Stimulated activated CD4-positive, alpha-beta T cell treated with anti-CD3 and anti-CD28 coated beads, Interleukin-4, amount 100 ng/mL, for 1 hour (primary cell): ENCODE data around the gene PPP4R4.
"Not testable (repeated sequence)": the region's sequence is repeated elsewhere in the genome, so short reads cannot be mapped to it uniquely, and the experiment has no call there.

Source experiments
- DNase-seq: peaks from one replicate; pipeline ENCODE4 v3.0.0-alpha.2; 2020

Gene PPP4R4

DNA sequence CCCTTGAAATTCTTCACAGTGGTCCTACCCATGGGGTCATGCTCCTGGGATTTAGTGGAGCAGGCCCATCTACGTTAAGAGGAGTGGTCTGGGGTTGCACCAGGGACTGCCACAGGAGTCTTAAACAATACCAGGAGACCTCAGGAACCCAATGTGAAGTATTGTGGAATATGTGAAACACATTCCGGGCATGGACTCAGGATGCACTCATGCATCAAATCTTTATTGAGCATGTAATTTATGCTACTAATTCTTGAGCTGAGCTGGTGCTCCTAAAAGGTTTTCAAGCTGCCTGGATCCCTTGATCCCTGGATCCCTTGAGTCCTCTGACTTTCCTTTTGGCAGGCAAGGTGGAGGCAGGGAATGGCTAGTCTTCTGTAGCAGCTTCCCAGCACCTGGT, 110.1 kb downstream of the PPP4R4 start:
- DNase-seq: no peak

DNA sequence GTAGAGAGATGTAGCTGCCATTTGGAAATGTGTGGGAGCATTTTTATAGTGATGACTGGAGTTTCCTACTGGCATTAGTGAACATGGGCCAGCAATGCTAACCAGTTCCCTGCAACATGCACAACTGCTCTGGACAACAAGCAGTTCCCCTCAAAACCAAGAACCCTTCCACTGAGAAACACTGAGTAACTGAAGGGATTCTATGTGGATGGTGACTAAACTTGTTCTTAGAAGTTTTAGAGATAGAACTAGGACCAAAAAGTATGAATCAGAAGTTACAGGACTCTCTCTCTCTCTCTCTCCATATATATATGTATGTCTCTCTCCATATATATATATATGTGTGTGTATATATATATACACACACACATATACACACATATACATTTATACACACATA, 111.0 kb downstream of the PPP4R4 start:
- DNase-seq: no peak

DNA sequence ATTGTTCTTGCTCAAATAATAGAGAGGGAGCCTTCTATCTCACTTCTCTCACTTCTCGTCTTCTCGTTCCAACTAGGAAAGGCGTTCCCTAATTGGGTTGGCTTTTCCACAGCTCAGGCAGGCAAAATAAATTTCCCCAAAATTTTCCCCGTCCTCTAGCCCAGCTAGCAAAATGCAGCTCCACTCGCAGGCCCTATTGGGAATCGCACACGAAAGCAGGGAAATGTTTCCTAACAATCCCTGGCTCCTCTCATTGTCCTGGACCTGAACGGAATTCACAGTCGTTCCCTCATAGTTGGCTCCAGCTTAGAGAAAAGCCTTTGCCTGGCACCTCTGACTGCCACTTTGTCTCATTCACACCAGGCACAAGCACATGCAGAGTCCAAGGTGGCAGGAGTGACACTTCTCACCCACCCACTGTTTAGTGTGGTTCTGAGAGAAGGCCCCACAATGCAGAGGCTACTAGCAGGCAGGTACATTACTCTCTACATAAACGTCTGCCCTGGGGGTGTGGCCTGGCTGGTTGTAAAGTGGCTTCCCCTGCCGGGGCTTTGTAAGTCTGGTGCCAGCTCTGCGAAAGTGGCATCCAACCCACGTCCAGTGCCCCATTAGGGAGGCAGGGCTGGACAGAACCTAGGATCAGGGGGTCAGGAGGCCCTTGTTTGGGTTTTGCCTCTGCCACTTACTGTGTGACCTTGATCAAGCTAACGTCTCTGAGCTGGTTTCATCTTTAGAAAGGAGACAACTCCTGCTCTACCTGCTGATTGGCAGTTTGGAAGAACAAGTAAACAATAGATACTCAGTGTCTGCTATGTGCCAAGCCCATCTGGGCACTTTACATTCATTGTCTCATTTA, 114.7 kb downstream of the PPP4R4 start:
- DNase-seq: no peak

DNA sequence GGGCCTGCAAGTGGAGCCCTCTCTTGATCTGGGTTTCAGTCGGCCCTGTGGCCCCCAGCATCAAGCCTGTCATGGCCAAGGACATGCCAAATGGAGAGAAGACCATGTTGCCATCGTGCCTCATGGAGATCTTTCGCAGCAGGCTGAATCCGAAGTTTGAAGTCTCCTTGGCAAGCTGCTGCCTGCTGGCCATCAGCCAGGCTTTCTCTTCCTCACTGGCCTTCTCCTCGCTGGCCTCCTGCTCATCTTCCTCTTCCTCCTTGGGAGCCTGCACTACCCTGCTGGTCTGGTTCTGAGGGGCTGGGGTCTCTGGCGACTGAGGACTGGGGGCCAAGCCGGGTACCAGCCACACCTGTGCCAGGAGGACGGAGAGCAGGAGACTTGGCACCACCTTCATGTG, 116.1 kb downstream of the PPP4R4 start:
- no peak for DNase-seq

DNA sequence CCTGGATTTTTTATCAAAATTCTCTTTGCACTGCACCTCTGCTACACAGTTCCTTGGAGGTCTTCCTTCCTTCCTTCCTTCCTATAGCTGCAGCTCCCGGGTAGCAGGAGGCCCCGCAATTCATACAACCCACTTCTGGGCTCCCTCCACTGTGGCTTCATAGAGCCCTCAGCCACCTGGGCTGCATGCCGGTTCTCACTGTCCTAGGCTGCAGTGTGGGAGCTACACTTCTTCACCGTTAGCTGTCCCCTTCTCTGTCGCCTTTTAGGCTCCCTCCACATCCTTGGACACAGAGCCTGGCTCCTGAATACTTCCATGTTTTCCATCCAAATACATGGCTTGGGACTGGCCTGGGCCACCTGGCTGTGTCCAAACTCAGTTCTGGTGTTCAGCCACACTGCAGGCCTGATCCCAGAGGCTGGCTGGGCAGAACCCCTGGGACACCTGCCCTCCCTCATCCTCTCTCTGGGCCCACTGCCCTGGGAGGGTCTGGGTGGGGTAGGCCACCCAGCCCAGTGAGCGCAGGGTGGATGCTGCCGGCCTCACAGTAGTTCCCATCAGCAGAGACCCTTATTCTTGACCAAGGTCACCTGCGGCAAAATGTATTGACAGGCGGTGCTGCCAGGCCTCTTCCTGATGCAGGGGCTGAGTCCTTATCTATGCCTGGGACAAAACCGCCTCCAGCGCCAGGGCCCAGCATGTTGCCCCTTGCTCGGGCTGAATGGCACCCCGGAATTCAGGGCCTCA, 117.2 kb downstream of the PPP4R4 start:
- DNase-seq: no peak

DNA sequence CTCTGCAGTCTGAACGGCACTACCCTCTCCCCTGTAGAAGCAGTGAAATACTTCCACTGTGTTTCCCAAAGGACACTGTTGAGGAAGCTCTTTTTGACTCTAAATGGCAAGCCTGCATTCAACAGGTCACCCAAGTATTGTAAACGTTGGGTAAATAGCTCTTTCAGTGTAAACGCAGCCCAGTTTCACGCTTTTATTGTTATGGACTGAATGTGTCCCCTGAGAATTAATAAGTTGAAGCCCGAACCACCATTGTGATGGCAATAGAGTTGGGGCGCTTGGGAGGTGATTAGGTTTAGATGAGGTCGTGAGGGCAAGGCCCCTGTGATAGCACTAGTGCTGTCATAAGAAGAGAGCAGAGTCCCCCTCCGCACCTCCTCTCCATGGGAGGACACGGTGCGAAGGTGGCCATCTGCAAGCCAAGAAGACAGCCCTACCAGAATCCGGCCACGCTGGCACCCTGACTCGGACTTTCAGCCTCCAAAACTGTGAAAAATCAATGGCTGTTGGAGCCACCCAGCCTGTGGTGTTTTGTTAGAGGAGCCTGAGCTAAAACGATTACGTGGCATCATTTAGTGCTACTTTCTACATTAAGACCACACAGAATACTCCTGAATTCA, 117.9 kb downstream of the PPP4R4 start:
- no peak for DNase-seq

DNA sequence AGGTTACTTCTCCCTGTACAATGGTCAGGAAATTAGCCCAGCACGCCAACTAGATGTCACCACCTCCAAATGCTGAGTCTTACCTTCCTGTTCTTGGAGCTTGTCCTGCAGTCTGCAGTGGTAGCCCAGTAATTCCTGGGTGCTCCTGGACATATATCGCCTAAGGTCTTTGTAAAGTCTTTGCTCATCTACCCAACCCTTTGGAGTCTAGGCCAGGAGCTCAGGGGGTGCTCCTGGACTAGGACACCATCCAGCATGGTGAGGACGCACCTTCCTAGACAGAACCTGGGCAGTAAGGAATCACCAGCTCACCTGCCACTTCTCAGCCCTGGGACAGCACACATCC, 118.4 kb downstream of the PPP4R4 start:
- no peak for DNase-seq

DNA sequence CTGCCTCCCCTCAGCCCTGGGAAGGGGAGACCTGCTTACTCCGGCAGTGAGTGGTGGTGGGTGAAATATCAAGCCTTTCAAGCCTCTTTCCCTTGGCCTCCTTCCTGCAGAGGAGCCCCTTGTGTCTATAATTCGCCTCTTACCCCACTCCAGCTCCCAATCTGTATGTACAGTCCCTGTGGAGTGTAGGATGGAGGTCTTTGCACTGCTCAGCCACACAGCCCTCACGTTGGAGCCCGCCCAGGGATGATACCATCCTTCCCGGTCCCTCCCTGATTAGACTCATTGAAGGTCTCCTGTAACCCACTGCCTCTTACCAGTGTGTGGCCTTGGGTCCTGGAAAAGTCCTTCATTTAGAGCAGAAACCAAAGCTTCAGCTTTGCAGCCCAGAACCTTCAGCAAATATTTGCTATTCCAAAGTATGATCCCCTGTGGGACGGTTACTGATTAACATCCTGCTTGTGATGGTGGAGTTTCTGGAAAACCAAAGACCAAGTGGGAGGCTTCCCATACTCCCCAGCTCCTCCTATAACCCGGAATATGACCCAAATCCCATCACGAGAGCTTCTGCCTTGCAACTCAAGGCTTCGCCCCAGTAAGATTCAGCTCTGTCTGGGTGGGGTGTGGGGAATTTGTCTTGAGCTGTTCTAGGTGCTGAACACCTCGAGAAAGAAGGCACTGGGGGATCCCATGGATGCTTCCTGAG, 118.9 kb downstream of the PPP4R4 start, which contains the start of gene SERPINA10:
Gene SERPINA10 (minus strand): TSS at position 397 of the 706 bp plus-strand sequence. CDS start 2,675 bp downstream, outside the sequence.
- DNase-seq: no peak

DNA sequence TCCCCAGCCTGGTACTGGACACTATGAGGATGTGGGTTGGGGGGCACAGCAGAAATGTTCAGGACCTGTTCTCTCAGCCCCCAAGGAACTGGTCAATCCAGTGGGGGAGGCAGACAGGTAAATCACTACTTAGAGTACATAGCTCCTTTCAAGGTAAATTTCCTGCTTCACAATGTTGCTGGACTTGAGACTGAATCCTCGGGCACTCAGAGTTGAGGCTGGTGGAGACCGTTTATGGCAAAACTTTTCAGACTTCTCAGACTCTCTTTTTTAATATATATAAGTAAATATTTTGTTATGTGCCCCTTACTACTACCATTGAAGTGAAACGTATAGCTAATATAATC, 119.4 kb downstream of the PPP4R4 start:
- no peak for DNase-seq

DNA sequence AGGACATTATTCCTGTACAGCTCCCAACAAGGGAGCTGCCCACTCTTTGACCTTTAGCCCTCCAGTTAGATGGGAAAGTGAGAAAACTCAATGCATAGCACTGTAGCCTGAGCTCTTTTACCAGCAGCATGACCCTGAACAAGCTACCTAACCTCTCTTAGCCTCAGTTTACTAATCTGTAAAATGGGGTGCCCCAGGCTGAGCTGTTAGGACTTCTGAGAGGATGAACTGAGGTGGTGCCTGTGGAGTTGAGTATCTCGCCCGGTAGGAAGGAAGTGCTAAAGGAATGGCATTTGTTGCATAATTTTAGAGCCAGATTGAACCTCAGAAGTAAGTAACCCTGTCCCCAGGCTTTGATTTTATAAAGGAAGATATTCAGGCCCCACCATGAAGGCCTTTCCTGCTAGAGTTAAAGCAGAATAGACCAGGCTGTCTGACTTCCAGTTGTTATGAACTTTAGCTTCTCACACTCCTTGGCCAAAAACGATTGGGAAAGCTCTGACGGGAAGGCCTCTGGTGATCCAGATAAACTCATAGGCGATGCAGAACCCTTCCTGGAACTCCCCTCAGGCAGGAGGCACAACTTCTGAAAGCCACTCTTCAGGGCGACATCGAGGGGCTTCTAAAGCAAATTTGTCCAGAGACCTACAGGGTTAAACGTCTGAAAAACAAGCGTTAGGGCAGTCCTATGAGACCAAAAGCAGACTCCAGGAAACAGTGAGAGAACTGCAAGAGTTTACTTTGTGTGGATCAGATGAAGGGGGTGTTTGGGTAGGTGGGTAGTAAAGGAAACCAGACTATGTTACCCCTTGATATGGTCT, 121.4 kb downstream of the PPP4R4 start:
- no peak for DNase-seq

DNA sequence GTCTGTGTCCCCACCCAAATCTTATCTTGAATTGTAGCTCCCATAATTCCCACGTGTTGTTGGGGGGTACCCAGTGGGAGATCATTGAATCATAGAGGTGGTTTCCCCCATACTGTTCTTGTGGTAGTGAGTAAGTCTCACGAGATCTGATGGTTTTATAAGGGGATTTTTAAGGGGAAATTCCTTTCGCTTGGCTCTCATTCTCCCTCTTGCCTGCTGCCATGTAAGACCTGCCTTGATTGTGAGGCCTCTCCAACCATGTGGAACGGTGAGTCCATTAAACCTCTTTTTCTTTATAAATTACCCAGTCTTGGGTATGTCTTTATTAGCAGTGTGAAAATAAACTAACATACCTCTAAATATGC, 122.0 kb downstream of the PPP4R4 start:
- DNase-seq: not testable (repeated sequence)

DNA sequence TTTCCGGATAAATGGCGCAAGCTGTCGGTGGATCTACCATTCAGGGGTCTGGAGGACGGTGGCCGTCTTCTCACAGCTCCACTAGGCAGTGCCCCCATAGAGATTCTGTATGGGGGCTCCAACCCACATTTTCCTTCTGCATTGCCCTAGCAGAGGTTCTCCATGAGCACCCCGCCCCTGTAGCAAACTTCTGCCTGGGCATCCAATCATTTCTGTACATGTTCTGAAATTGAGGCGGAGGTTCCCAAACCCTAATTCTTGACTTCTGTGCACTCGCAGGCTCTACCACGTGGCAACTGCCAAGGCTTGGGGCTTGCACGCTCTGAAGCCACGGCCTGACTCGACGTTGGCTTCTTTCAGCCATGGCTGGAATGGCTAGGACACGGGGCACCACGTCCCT, 124.0 kb downstream of the PPP4R4 start:
- no peak for DNase-seq

DNA sequence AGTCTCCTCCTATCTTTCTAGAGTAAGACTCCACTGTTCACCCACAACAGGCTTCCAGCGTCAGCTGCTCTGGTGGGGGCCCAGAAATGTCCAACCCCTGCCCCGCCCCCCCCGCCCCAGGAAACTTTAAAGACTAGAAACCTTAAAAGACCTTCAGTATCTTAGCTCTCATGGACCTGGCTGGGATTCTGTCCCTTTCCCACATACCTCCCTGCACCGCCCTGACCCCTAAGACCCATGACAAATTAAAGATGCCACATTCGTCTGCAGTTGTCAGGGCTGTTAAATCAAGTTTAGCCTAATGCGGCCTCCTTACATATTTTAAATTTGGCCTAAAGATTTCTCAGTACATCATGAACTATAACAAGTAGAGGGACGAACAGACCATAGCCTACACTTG, 129.0 kb downstream of the PPP4R4 start:
- DNase-seq: no peak

DNA sequence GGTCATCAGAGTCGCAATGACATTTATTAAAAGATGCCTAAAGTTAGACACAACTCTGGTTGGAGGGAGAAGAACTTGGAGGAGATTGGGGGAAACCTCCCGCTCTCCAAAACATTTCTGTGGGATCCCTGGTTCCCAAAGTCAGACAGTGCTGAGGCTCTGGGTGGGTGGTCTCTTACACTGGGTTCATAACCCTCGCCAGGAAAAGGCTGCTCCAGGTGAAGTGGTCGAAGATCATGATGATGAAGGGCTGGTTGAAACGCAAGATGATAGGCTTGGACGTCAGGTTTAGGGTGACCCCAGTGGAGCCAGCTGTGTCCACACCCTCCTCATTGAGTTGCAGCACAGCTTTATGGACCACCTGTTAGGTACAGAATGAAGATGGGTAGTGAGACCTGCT, 130.1 kb downstream of the PPP4R4 start:
- DNase-seq: no peak

DNA sequence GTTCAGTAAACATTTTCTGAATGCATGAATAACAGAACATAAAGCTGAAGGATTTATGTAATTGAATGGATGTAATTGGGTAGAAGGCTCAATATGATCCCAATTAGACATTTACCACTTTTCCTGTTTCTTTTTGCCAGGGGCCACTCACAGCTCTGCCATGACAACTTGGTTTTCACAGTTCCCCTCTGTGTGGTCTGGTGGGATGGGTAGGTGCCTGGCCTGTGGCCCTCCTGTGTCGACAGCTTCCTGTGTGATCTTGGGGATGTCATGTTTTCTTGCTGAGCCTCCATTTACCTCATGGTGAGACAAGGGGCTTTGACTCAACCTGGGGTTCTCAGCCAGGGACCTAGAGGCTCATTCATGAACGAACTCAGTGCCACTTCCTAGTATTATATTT, 131.5 kb downstream of the PPP4R4 start:
- DNase-seq: no peak

DNA sequence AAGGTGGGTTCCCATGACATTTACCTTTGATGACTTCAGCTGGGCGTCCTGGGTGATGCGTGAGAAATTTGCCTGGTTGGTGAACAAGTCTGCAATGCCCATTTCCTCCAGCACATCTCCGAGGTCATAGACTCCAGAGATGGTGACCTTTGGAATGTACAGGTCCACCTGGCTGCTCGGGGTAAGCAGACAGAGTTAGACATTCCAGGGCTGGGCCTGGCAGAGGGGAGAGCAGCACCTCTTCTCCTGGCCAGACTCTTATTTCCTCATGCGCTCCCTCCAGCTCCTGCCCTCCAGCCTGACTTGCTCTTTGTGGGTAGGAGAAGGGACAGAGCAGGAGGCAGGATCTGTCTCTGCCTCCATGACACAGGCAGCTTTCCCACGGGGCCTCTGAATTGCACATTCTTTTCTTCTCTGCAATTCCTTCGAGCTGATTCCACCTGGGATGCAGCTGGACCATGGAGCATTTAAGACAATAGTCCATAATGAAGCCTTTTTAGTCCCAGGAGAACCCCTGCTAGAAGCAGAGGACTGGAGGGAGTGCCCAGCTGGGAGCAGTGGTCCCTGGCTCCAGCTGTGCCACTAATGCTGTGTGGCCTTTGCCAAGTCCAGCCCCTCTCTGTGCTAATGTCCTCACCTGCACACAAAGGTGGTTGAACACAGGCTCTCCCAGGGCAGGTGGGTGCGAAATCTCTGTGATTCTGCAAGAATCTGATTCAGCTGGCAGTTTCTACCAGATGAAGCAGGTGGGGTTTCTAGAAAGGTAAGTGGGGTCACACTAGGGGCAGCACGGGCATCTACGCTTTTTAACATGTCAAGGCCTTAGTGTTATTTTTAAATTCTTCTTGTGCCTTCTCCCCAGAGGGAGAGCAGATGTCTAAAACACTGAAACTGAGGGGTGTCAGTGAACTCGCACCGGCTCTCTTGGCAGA, 132.2 kb downstream of the PPP4R4 start:
- DNase-seq: no peak

DNA sequence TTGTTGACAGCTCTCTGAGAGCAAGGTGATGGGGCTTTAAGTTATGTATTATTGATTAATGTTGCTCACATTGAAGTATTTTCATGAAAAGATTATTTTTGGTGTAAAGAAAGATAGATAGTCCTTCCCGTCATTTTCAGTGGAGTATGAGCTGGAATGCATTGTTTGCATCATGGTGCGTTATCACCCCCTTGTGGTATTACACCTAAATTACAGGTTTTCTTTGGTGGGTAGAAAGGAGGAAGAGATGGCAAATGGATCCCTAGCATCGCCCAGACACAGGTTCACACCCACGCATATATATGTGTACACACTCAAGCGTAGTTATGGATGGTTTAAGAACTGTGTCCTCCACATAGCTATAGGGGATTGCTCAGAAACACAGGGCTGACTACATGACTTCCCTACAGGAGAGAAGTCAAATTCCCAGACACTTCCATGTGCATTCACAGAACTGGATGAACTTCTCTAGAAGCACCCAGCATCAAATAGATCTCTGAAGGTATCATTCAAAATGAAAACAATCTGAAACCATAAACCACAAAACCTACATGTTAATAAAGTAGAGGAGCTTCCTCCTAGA, 133.4 kb downstream of the PPP4R4 start:
- DNase-seq: no peak

DNA sequence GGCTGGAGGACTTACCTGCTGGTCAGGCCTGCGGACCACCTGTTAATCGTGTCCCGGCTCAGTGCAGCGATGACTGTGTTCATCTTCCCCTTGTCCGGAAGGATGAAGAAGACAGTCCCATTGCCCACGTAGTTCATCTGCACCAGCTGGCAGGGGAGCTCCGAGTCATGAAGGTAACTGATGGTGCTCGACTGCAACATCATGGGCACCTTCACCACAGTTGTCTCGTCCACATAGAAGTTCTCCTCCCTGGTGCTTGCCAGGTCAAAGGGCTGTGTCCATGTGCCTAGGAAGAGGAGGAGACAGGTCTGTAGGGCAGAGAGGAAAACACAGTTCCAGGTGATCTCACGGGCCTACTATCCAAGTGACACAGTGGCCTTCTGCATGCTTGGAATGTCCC, 135.6 kb downstream of the PPP4R4 start:
- no peak for DNase-seq

DNA sequence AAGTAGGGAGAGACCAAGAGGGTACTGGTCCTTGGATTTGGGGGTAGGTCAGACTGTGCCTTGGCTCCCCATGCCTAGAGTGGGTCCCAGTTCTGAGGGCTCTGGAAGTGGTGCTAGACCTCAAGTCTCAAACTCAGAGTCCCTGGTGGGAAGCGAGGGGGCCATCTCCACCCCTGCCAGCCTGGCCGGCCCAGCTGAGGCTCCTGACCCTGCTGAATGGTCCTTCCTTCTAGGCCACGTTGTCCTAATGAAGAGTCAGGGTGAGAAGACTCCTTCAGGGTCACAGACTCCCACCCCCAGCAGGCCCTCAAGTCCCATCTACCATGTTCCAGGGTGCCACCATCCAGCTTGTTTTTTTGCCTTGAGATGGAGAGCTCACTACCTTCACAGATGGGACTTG, 136.1 kb downstream of the PPP4R4 start:
- DNase-seq: no peak

DNA sequence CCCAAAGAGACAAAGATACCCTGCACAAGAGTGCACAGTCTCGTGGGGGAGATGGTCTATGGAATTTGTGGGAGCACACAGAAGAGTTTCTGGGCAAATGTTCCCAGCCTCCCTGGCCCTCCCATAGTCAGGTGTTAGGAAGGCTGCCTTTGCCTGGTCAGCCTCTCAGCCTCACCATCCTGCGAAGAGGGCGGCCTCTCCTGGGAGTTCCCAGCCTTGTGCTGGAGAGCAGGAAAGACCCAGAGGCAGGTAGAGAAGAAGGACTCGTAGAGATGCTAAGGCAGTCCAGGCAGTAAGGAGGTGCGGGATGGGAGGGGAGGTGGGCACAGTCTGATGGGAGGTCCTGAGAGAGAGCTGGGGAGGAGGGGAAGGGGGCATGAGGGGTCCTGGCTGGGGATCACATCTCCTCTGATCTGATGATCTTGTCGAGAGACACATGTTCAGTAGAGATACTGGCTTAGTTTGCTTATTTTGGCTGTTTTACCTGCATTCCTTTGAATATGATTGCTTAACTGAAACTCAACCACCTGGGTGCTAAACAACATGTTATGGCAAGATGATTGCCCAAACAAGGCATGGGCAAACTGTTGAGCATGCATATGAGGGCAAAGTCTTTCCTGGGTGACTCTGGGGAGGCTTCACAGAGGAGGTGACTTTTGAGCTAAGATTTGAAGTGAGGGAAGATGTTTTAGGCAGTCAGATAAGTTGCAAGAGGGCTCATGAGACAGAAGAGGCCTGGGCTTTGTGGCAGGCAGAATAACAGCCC, 138.5 kb downstream of the PPP4R4 start:
- DNase-seq: no peak
